Esophagus squamous epithelium (tissue), 4 donors: ENCODE measurements around the gene RBM47.

ENCODE experiments used
- POLR2A ChIP-seq, 4 donors: fragments of 450-650 bp; IDR thresholded peaks; one replicate each; pipeline ENCODE4 v1.6.1; 2017; ENCODE audit warnings: antibody characterized with exemption in 4 of 4, mild to moderate bottlenecking in 4 of 4, moderate library complexity in 3 of 4
- TF ChIP-seq, protein P1 (sequence below), 6 experiments: fragments of 450-650 bp in 4 of 6; fragments of 200-600 bp in 2 of 6; sonication (generic) in 2 of 6; IDR thresholded peaks; one replicate each; pipeline ENCODE4 v1.5.1; 2016 to 2019; ENCODE audit warnings: antibody characterized with exemption in 6 of 6, mild to moderate bottlenecking in 4 of 6, moderate library complexity in 4 of 6

DNA sequence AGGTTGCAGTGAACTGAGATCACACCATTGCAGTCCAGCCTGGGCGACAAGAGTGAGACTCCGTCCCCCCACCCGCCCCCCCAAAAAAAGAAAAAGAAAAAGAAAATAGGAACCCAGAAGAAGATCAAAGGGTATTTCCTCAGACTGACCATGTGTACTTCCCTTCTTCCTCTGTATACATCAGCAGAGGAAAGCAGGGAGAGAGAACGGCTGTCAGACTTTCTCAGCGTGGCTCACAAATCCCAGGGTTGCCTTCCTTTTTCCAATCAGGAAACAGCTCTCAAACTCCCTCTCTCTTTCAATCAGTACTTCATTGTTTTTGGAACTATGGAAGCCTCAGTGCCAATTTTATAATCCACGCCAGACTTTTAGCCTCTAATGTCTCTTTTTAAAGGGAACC is 235.4 kb downstream of the RBM47 start:
- TF ChIP-seq, protein P1, sequence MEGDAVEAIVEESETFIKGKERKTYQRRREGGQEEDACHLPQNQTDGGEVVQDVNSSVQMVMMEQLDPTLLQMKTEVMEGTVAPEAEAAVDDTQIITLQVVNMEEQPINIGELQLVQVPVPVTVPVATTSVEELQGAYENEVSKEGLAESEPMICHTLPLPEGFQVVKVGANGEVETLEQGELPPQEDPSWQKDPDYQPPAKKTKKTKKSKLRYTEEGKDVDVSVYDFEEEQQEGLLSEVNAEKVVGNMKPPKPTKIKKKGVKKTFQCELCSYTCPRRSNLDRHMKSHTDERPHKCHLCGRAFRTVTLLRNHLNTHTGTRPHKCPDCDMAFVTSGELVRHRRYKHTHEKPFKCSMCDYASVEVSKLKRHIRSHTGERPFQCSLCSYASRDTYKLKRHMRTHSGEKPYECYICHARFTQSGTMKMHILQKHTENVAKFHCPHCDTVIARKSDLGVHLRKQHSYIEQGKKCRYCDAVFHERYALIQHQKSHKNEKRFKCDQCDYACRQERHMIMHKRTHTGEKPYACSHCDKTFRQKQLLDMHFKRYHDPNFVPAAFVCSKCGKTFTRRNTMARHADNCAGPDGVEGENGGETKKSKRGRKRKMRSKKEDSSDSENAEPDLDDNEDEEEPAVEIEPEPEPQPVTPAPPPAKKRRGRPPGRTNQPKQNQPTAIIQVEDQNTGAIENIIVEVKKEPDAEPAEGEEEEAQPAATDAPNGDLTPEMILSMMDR (IDR thresholded peaks at IDR 0.05): no peak
- no peak for TF ChIP-seq POLR2A (IDR thresholded peaks at IDR 0.05)
